Measurements from ENCODE around the gene AP2A1.

DNA sequence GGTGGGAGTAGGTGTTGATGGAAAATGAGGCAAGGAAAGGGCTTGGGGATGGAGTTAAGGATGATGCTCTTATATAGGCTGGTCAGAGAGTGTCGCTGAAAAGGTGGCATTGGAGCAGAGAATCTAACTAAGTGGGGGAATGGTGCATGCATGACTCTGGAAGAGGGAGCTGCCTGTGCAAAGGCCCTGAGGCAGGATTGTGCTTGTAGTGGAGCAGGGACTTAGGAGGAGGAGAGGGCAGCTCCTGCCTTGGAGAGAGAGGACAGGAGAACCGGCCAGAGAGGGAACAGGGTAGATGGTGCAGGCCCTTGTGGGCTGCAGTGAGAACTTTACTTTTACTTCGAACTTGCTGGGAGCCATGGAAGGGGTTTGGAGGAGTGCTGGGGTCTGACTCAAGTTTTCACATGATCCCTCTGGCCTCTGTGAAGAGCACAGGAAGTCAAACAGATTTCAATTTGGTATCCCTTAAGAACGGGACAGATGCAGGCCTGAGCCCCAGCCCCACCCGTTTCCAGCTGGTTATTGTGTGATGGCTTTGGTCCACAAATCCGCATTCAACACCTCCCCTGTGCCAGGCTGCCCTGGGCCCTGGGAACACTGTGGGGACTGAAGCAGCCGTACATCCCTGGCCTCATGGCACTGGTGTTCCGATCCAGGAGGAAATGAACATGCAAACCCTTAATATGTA is 7.0 kb downstream of the AP2A1 start:
- TF ChIP-seq, protein P1, sequence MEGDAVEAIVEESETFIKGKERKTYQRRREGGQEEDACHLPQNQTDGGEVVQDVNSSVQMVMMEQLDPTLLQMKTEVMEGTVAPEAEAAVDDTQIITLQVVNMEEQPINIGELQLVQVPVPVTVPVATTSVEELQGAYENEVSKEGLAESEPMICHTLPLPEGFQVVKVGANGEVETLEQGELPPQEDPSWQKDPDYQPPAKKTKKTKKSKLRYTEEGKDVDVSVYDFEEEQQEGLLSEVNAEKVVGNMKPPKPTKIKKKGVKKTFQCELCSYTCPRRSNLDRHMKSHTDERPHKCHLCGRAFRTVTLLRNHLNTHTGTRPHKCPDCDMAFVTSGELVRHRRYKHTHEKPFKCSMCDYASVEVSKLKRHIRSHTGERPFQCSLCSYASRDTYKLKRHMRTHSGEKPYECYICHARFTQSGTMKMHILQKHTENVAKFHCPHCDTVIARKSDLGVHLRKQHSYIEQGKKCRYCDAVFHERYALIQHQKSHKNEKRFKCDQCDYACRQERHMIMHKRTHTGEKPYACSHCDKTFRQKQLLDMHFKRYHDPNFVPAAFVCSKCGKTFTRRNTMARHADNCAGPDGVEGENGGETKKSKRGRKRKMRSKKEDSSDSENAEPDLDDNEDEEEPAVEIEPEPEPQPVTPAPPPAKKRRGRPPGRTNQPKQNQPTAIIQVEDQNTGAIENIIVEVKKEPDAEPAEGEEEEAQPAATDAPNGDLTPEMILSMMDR (IDR thresholded peaks at IDR 0.05; ENCODE audit: insufficient read depth, low read length, poor library complexity, severe bottlenecking) = no peak
- no peak for TF ChIP-seq EZH2phosphoT487 (conservative IDR thresholded peaks at IDR 0.05; ENCODE audit: low read length)

Data from SU-DHL-6 (cell line).